ENCODE measurements around the gene USP48.
"Not testable (repeated sequence)": the region's sequence is repeated elsewhere in the genome, so short reads cannot be mapped to it uniquely, and the experiment has no call there.

The USP48 gene

GRCh38 chr1:21633141-21633755 is 149.7 kb downstream of the USP48 start:
- no peak for DNase-seq

GRCh38 chr1:21631944-21632887 is 150.7 kb downstream of the USP48 start:
- no peak for DNase-seq

DNA sequence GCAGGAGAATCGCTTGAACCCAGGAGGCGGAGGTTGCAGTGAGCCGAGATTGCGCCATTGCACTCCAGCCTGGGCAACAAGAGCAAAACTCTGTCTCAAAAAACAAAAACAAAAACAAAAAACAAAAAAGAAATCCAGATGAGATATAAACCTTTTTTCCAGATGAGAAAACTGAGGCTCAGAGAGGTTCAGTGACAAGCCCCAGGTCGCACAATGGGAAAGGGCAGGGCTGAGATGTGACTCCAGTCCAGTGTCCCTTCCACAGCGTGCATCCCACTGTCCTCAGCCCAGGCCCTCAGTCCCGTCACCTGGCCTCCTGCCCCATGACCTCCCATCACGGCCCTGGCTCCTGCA is 151.4 kb downstream of the USP48 start:
- not testable (repeated sequence) for DNase-seq

DNA sequence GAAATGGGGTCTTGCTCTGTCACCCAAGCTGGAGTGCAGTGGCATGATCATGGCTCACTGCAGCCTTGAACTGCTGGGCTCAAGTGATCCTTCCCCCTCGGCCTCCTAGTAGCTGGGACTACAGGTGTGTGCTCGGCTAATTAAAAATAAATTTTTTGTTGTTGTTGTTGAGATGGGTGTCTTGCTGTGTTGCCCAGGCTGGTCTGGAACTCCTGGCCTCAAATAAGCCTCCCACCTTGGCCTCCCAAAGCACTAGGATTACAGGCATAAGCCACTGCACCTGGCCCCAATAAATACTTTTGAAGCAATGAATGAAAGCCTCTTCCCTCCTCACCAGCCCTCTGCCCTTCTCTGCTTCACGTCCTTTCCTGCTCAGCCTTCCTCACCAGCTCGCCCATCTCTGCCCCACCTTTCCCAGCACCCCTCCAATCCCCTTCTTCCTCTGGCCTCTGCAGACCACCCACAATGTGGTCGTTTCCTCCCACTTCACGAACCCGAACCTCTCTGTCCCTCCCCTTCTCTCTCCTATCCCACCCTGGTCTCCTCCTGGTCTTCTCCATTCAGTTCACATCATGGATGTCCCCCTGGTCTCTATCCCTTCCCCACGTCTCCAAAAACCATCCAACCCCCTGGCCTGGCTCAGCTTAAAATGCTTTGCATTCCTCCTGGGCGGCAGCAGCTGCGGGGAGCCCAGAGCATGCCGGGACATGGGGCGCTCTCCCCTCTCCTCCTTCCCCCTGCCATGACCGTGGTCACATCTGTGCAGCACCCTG is 152.2 kb downstream of the USP48 start:
- DNase-seq = no peak

DNA sequence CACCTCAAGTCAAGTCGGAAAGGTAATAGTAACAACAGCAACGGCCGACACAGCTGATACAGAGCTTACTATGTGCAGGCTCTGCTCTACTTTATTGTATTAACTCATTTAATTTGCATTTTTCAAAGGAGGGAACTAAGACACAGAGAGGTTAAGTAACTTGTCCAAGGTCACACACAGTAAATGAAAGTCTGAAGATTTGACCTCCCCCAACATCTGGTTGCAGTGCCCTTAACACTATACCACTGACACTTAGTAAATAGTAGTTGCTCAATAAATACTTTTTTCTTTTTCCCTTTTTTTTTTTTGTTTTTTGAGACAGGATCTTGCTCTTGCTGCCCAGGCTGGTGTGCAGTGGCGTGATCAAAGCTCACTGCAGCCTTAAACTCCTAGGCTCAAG is 153.0 kb downstream of the USP48 start:
- no peak for DNase-seq

- DNase-seq = no peak
Measured at GRCh38 chr1:21628798-21629393, 154.1 kb downstream of the USP48 start.
